ENCODE data around the gene RYR2. TPM values are rescaled to one million over a fixed set of nuclear protein-coding genes. Genes with fewer than 3 reads are reported as not detected.
"Not testable (repeated sequence)": the region's sequence is repeated elsewhere in the genome, so short reads cannot be mapped to it uniquely, and the experiment has no call there.

Gene RYR2
- polyA plus RNA-seq, 1 experiment = not detected

DNA sequence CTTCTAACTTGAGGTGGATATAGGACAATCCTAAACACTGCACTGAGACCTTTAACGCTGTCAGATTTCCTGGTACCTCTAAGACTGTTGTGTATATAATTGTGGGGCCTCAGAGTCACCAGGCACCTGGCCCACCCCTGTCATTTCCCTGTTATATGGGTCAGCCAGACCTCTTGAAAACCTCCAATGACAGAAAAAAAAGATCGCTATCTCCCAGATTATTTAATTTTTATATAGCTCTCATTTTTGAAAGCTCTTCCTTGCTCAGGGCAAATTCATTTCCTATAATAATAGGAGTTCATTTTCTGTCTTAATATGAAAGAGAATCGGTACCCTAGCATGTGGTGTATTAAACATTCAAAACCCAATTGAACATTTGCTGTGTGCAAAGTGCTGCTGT is 792.1 kb downstream of the RYR2 start:
- DNase-seq (ENCODE audit: low read depth) = no peak
- TF ChIP-seq, protein P1, sequence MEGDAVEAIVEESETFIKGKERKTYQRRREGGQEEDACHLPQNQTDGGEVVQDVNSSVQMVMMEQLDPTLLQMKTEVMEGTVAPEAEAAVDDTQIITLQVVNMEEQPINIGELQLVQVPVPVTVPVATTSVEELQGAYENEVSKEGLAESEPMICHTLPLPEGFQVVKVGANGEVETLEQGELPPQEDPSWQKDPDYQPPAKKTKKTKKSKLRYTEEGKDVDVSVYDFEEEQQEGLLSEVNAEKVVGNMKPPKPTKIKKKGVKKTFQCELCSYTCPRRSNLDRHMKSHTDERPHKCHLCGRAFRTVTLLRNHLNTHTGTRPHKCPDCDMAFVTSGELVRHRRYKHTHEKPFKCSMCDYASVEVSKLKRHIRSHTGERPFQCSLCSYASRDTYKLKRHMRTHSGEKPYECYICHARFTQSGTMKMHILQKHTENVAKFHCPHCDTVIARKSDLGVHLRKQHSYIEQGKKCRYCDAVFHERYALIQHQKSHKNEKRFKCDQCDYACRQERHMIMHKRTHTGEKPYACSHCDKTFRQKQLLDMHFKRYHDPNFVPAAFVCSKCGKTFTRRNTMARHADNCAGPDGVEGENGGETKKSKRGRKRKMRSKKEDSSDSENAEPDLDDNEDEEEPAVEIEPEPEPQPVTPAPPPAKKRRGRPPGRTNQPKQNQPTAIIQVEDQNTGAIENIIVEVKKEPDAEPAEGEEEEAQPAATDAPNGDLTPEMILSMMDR (IDR thresholded peaks at IDR 0.05; ENCODE audit: insufficient read depth, low read depth, low read length) = no peak
- no peaks in the 10 kb centered on the region for H3K27me3 ChIP-seq (ENCODE audit: control insufficient read depth, insufficient read depth, low read length)
- no peaks in the 10 kb centered on the region for H3K36me3 ChIP-seq (ENCODE audit: control insufficient read depth, insufficient read depth, low read length)
- no peak overlapping the region for H3K4me3 ChIP-seq (ENCODE audit: low read depth, low read length)
- ChIA-PET POLR2A (no interaction called here), CTCF (no interaction called here)

DNA sequence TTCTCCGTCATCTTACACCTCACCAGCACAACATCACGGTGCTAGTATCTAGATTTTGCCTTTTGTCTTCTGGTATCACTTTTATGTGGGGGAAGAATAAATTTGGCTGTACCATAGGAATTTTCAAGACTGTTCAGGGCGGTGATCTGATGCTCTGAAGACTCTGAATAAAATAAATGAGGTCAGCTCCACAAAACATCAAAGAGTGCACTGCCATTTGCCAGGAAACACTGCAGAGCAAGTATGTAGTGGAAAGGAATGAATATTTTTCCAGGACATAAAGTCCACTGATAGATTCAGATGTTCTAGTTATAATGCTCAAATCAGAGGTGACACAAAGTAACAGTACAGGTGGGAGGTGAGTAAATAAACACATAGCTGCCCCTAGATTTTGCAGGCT is 792.5 kb downstream of the RYR2 start:
- CTCF ChIA-PET = no interaction called here
- H3K4me3 ChIP-seq (ENCODE audit: low read depth, low read length) = no peak overlapping the region
- no peak for DNase-seq (ENCODE audit: low read depth)
- no peaks in the 10 kb centered on the region for H3K27me3 ChIP-seq (ENCODE audit: control insufficient read depth, insufficient read depth, low read length)
- no peaks in the 10 kb centered on the region for H3K36me3 ChIP-seq (ENCODE audit: control insufficient read depth, insufficient read depth, low read length)
- POLR2A ChIA-PET = no interaction called here
- TF ChIP-seq, protein P1 (IDR thresholded peaks at IDR 0.05; ENCODE audit: insufficient read depth, low read depth, low read length) = no peak

GRCh38 chr1:237838320-237838719 is 796.3 kb downstream of the RYR2 start:
- H3K27me3 ChIP-seq (ENCODE audit: control insufficient read depth, insufficient read depth, low read length) = no peaks in the 10 kb centered on the region

DNA sequence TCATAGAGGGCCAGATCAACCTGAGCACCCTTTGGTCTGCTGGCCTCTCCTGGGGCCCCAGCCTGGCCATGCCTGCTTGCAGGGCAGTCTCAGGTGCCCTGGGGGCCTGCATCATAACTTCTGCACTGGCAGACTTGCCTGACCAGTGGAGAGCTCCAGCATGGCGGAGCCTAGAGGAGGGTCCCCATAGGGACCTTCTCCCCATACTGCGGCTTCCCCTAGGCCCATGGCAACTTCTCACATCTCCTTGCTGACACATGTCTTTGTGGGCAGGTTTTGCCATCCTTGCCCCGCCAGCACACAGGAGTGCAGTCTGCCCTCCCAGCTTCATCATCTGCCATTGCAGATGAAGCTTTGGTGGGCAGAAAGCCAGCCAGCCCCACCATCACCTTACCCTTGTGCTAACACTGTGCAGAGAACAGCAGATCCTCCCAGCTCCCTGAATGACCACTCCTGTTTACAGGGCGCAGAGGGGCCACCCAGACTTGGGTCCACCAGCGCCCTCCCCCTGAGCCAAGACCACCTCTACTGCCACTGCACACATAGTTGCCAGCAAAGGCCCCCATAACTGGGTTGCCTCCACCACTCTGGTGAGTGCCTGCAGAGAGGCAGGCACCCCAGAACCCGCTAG is 797.0 kb downstream of the RYR2 start:
- Histone ChIP-seq H3K4me3 (ENCODE audit: low read depth, low read length) (no peak overlapping the region), H3K36me3 (ENCODE audit: control insufficient read depth, insufficient read depth, low read length) (no peaks in the 10 kb centered on the region), H3K27me3 (ENCODE audit: control insufficient read depth, insufficient read depth, low read length) (no peaks in the 10 kb centered on the region)
- no peak for DNase-seq (ENCODE audit: low read depth)
- TF ChIP-seq, protein P1 (IDR thresholded peaks at IDR 0.05; ENCODE audit: insufficient read depth, low read depth, low read length) = no peak
- CTCF ChIA-PET = no interaction called here
- POLR2A ChIA-PET = no interaction called here

More at GRCh38 chr1:237838320-237838719, 796.3 kb downstream of the RYR2 start:
- Histone ChIP-seq H3K4me3 (ENCODE audit: low read depth, low read length) (no peak overlapping the region), H3K36me3 (ENCODE audit: control insufficient read depth, insufficient read depth, low read length) (no peaks in the 10 kb centered on the region)
- TF ChIP-seq, protein P1 (IDR thresholded peaks at IDR 0.05; ENCODE audit: insufficient read depth, low read depth, low read length) = no peak
- ChIA-PET CTCF (no interaction called here), POLR2A (no interaction called here)
- no peak for DNase-seq (ENCODE audit: low read depth)

- TF ChIP-seq, protein P1 (IDR thresholded peaks at IDR 0.05; ENCODE audit: insufficient read depth, low read depth, low read length) = no peak
- H3K36me3 ChIP-seq (ENCODE audit: control insufficient read depth, insufficient read depth, low read length) = no peaks in the 10 kb centered on the region
- ChIA-PET POLR2A (no interaction called here), CTCF (no interaction called here)
- H3K27me3 ChIP-seq (ENCODE audit: control insufficient read depth, insufficient read depth, low read length) = no peaks in the 10 kb centered on the region
- DNase-seq (ENCODE audit: low read depth) = no peak
- no peak overlapping the region for H3K4me3 ChIP-seq (ENCODE audit: low read depth, low read length)
Measured at GRCh38 chr1:237841485-237841884, 799.5 kb downstream of the RYR2 start.

- DNase-seq (ENCODE audit: low read depth); H3K4me3 ChIP-seq (ENCODE audit: low read depth, low read length); H3K27me3 ChIP-seq (ENCODE audit: control insufficient read depth, insufficient read depth, low read length); H3K36me3 ChIP-seq (ENCODE audit: control insufficient read depth, insufficient read depth, low read length); CTCF ChIA-PET; POLR2A ChIA-PET: not testable (repeated sequence)
Measured at GRCh38 chr1:237843516-237843915, 801.5 kb downstream of the RYR2 start.

Measured in BJ (cell line).